ENCODE measurements around the gene EPS8. TPM values are rescaled to one million over a fixed set of nuclear protein-coding genes. Genes with fewer than 3 reads are reported as not detected.

The EPS8 gene
- total RNA-seq, 2 donors from 2014 or later = 38.0 to 46.2 TPM

DNA sequence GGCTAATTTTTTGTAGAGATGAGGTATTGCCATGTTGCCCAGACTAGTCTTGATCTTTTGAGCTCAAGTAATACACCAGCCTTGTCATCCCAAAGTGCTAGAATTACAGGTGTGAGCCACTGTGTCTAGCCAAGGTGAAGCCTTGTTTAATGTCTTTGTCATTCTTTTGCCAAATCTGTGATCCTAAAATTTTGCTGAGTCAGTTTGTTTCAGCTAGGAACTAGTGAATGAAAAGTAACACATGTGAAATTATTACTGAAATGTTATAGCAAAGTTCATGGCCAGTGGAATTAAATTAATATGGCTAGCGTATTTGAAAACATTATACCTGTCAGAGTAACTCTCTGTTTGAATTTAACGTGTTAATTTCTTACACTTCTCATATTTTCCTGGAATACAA lies 26.5 kb upstream of the EPS8 start:
- Mint-ChIP-seq H3K27ac (no peak overlapping the region), H3K4me3 (no peak overlapping the region), H3K27me3 (peaks cover 20 to 34% of the 10 kb centered on the region in 2 donors), H3K36me3 (no peaks in the 10 kb centered on the region), H3K9me3 (no peaks in the 10 kb centered on the region), H3K4me1 (ENCODE audit: low read depth in 2 of 2) (no peaks in the 10 kb centered on the region)
- ATAC-seq (no peak), DNase-seq (ENCODE audit: low spot score) (no peak)

- Mint-ChIP-seq H3K4me1 (ENCODE audit: low read depth in 2 of 2) (no peaks in the 10 kb centered on the region), H3K36me3 (no peaks in the 10 kb centered on the region), H3K27me3 (peaks cover 14 to 34% of the 10 kb centered on the region in 2 donors), H3K4me3 (no peak overlapping the region), H3K27ac (no peak overlapping the region), H3K9me3 (no peaks in the 10 kb centered on the region)
- ATAC-seq (no peak), DNase-seq (ENCODE audit: low spot score) (no peak)
These were observed 22.3 kb upstream of the EPS8 start for GRCh38 chr12:15811214-15812127.

DNA sequence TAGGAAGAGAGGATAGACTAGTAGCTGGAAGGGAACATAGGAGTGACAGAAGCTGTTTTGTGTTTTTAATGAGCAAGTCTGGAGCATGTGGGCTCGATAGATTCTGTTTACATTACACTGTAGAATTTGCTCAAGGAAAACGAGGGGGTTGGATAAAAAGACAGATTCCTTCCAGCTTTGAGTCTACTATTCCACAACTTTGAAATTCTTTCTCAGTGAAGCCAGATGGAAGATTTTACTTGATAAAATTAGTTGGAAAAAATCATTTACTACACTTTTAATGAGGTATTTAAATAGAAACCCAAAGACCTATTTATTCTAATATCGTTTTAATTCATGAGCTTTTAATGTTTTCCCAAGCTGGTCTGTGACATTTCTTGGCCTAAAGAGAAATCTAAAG lies 19.5 kb upstream of the EPS8 start:
- H3K27ac Mint-ChIP-seq = no peak overlapping the region
- H3K4me3 Mint-ChIP-seq = no peak overlapping the region
- peaks cover 19 to 41% of the 10 kb centered on the region in 2 donors for H3K27me3 Mint-ChIP-seq
- no peaks in the 10 kb centered on the region for H3K36me3 Mint-ChIP-seq
- ATAC-seq (no peak), DNase-seq (ENCODE audit: low spot score) (no peak)
- no peaks in the 10 kb centered on the region for H3K9me3 Mint-ChIP-seq
- no peaks in the 10 kb centered on the region for H3K4me1 Mint-ChIP-seq (ENCODE audit: low read depth in 2 of 2)

DNA sequence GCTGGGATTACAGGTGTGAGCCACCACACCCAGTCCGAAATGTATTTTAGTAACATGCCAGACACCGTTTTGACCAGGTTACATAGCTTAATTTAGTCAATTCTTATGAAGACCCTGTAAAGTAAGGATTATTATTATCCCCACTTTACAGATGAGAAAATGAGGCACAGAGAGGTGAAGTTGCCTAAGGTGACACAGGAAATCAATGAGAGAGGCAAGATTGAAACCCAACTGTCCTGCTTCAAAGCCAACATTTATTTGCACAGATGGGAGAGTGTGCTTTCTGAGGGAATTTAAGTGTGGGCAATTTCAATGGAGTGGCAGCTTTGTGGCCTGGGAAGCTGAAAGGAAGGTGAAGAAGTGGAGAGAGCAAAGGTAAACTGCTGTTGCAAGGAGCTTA lies 19.1 kb upstream of the EPS8 start:
- Mint-ChIP-seq H3K4me3 (no peak overlapping the region), H3K9me3 (no peaks in the 10 kb centered on the region), H3K27ac (no peak overlapping the region), H3K27me3 (peaks cover 18 to 38% of the 10 kb centered on the region in 2 donors), H3K4me1 (ENCODE audit: low read depth in 2 of 2) (no peaks in the 10 kb centered on the region), H3K36me3 (no peaks in the 10 kb centered on the region)
- no peak for DNase-seq (ENCODE audit: low spot score)
- ATAC-seq = no peak

DNA sequence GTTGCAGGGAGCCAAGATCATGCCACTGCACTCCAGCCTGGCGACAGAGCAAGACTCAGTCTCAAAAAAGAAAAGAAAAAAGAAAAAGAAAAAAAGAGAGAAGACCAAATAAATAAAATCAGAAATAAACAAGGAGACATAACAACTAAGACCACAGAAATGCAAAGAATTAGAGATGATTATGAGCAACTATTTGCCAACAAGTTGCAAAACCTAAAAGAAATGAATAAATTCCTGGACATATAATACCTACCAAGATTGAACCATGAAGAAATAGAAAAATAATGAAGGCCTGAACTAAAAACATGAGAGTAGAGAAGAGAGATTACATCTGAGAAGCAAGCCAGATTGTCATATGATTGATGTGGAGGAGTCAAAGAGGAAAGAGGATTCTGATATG lies 17.6 kb upstream of the EPS8 start:
- Mint-ChIP-seq H3K4me3 (no peak overlapping the region), H3K9me3 (no peaks in the 10 kb centered on the region), H3K36me3 (no peaks in the 10 kb centered on the region), H3K27ac (no peak overlapping the region), H3K4me1 (ENCODE audit: low read depth in 2 of 2) (no peaks in the 10 kb centered on the region), H3K27me3 (peaks cover 19 to 33% of the 10 kb centered on the region in 2 donors)
- ATAC-seq = no peak
- no peak for DNase-seq (ENCODE audit: low spot score)

DNA sequence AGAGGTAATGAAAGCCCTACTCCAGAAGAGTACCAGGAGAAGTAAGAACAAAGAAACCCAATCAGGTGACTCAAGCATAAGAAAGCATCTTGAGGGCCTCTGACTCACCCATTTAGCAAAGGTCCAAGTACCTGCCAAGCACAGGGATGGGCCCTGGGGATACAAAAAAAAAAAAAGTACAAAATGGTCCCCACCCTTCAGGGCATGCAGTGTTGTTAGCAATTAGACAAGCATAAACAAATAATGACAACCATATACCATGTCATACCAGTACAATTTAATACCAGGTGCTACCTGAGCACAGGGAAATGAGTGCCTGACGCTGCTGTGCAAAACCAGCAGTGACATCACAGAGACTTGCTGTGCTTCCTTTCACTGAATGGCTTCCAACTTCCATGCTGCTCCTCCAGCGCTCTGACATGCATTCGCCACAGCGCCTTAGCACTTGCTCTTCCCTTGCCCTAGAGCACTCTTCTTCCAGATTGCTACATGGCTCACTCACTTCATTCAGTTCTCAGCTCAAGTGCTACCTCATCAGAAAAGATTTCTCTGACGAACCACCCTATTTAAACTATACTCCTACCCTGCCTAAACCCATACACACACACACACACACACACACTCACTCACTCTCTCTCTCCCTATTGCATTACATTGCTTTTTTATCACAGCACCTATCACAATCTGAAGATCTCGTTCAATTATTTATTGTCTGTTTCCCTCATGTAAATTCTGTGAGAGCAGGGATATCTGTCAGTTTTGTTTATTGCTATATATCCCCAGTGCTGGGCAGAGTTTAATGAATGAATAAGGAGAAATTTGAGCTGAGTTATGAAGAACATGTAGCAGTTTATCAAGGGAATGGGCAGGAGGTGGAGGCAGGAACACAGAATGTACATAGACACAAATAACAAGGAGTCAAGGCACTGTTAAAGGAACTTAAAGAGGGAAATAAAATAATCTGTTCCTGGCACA lies 12.9 kb upstream of the EPS8 start:
- Mint-ChIP-seq H3K36me3 (no peaks in the 10 kb centered on the region), H3K27ac (no peak overlapping the region), H3K27me3 (peaks cover 37 to 54% of the 10 kb centered on the region in 2 donors), H3K9me3 (no peaks in the 10 kb centered on the region), H3K4me3 (no peak overlapping the region), H3K4me1 (ENCODE audit: low read depth in 2 of 2) (no peaks in the 10 kb centered on the region)
- DNase-seq (ENCODE audit: low spot score) = no peak
- ATAC-seq = no peak

DNA sequence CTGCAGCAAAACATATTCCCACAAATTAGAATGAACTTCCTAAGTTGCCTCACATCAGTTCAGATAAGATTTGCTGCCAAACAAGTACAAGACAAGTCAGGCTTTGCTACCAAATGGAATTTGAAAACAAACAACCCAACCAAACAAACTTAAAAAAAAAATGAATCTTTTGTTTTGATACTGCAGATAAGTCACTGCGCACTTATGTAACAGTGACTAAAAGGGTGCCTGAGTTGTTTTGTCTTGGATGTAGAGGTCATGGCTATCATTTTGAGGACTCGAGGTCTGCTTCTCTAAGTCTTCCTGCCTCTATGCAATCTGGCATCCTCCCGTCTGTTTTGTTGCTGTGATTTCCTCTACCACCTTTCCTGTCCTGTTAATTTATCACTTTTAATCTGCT lies 11.1 kb upstream of the EPS8 start:
- DNase-seq (ENCODE audit: low spot score) (no peak), ATAC-seq (no peak)
- Mint-ChIP-seq H3K4me3 (no peak overlapping the region), H3K9me3 (no peaks in the 10 kb centered on the region), H3K27me3 (peaks cover 34 to 51% of the 10 kb centered on the region in 2 donors), H3K36me3 (no peaks in the 10 kb centered on the region), H3K27ac (no peak overlapping the region), H3K4me1 (ENCODE audit: low read depth in 2 of 2) (no peaks in the 10 kb centered on the region)

GRCh38 chr12:15797818-15798217 lies 8.6 kb upstream of the EPS8 start:
- DNase-seq (ENCODE audit: low spot score) = no peak
- Mint-ChIP-seq H3K36me3 (no peaks in the 10 kb centered on the region), H3K27ac (no peak overlapping the region), H3K27me3 (peaks cover 37 to 69% of the 10 kb centered on the region in 2 donors), H3K4me3 (no peak overlapping the region), H3K4me1 (ENCODE audit: low read depth in 2 of 2) (no peaks in the 10 kb centered on the region), H3K9me3 (no peaks in the 10 kb centered on the region)
- no peak for ATAC-seq

DNA sequence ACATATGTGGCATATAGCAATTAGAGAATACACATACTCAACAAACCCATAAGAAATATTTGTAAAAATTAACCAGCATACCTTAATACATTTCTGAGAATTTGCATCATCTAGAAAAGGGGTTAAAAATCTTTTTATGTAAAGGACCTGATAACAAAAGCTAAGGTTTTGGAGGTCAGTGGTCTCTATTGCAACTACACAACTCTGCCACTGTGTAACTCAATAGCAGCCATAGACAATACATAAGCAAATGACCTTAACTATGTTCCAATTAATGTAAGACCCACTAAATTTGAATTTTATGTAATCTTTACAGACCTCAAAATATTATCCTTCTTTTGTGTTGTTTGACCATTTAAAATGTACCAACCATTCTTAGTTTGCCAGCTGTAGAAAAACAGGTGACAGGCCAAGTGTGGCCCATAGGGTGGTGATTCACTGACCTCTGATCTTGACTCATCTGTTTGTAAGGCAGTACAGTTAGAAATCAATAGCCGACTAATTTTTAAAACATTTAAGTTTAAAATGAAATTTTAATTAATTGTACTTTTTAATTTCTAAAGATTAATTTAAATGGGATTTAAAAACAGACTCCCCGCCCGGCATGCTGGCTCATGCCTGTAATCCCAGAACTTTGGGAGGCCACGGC lies 7.4 kb upstream of the EPS8 start:
- H3K27ac Mint-ChIP-seq = no peak overlapping the region
- no peaks in the 10 kb centered on the region for H3K36me3 Mint-ChIP-seq
- DNase-seq (ENCODE audit: low spot score) (no peak), ATAC-seq (no peak)
- no peaks in the 10 kb centered on the region for H3K4me1 Mint-ChIP-seq (ENCODE audit: low read depth in 2 of 2)
- H3K27me3 Mint-ChIP-seq = peaks cover 31 to 71% of the 10 kb centered on the region in 2 donors
- no peaks in the 10 kb centered on the region for H3K9me3 Mint-ChIP-seq
- H3K4me3 Mint-ChIP-seq = no peak overlapping the region

DNA sequence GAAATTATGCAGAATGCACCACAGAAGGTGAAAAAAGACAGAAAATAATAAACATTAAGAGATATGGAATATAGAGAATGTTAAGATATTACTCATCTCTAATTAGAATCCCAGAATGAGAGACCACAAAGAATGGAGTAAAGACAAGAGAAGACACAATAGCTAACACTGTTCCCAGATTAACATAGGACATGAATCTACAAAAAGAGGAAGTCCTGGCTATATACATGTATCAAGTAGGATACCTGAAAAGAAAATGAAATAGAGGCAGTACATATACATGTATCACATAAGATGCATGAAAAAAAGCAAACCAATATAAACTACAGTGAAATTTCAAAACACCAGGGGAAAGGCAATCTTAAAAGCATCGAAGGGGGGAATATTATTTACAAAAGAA lies 5.6 kb upstream of the EPS8 start:
- Mint-ChIP-seq H3K36me3 (no peaks in the 10 kb centered on the region), H3K4me1 (ENCODE audit: low read depth in 2 of 2) (peaks cover 4 to 5% of the 10 kb centered on the region in 2 donors), H3K27me3 (peaks cover 29 to 61% of the 10 kb centered on the region in 2 donors), H3K27ac (no peak overlapping the region), H3K4me3 (no peak overlapping the region), H3K9me3 (no peaks in the 10 kb centered on the region)
- DNase-seq (ENCODE audit: low spot score) (no peak), ATAC-seq (no peak)

DNA sequence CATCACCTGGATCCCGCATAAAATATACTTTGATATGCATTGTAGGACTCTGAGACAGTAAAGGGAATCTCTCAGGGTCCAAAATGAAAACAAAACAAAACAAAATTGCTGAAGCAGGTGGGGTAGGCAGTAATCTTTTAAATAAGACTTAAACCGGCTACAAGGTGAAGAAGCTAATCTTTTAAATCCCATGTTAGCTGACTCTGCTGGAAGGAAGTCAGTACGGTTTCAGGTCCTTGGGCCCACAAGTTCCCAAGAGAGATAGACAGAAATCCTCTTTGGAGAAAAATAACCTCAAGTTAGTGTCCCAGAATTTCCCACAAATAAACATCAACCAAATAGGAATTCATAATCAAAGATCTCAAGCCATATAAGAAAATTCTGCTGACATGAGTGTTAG lies 5.0 kb upstream of the EPS8 start:
- Mint-ChIP-seq H3K27me3 (peaks cover 23 to 54% of the 10 kb centered on the region in 2 donors), H3K4me1 (ENCODE audit: low read depth in 2 of 2) (peaks cover 7% of the 10 kb centered on the region in 2 donors)
- DNase-seq (ENCODE audit: low spot score) = no peak

GRCh38 chr12:15788233-15789219 lies 662 bp downstream of the EPS8 start:
- peaks cover 5% of the 10 kb centered on the region for H3K36me3 Mint-ChIP-seq
- H3K27me3 Mint-ChIP-seq = peaks cover 26 to 52% of the 10 kb centered on the region in 2 donors
- ATAC-seq (peak; percentile 44 to 46), DNase-seq (ENCODE audit: low spot score) (peak; percentile 64)
- H3K27ac Mint-ChIP-seq = peak overlapping the region; percentile 34 to 72
- H3K4me3 Mint-ChIP-seq = peak overlapping the region; percentile 92
- H3K4me1 Mint-ChIP-seq (ENCODE audit: low read depth in 2 of 2) = peaks cover 17 to 21% of the 10 kb centered on the region in 2 donors
- H3K9me3 Mint-ChIP-seq = no peaks in the 10 kb centered on the region

More for the DNA sequence above, 5.0 kb upstream of the EPS8 start:
- Mint-ChIP-seq H3K4me3 (no peak overlapping the region), H3K27ac (no peak overlapping the region), H3K36me3 (no peaks in the 10 kb centered on the region), H3K9me3 (no peaks in the 10 kb centered on the region)
- no peak for ATAC-seq

Measured in natural killer cell treated with Interleukin-12 subunit alpha and Interleukin-12 subunit beta and Interleukin-15 and Interleukin-18, amount 100 ng/mL, for 72 hours (primary cell).